ENCODE data around the gene ZNF774.
"Not testable (repeated sequence)": the region's sequence is repeated elsewhere in the genome, so short reads cannot be mapped to it uniquely, and the experiment has no call there.

Gene ZNF774

DNA sequence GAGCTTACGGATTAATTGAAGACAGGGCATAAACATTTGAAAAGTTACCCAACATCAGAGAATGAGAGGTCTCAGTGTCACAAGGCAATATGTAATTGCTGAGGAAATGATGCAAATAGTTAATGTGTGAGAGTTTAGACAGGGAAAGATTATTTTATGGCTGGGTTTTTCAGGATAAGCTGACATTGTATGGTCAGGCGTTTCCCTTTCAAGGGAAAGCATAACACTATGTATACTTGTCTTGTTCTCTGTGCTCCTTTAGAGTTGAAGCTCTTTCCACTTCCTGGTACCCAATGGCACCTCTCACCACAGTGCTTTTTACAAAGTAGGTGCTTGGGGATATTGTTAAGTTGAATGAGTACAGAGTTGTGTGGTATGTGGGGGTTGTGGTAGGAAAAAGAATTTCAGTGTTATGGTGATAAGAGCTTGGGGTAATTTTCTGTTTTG lies 55.8 kb downstream of the ZNF774 start:
- Histone ChIP-seq H4K8ac (ENCODE audit: low read length) (no peak overlapping the region), H3K14ac (ENCODE audit: low read length in 2 of 2) (no peak overlapping the region), H3K9ac (ENCODE audit: low read length) (peak overlapping the region; percentile 55), H3K4ac (ENCODE audit: low read depth in 1 of 2, low read length in 2 of 2) (no peak overlapping the region), H3K4me1 (ENCODE audit: control insufficient read depth, insufficient read depth, low read depth, low read length) (peaks cover 13% of the 10 kb centered on the region), H3K18ac (ENCODE audit: low read depth in 1 of 2, low read length in 2 of 2) (no peak overlapping the region), H2BK120ac (ENCODE audit: low read depth, low read length) (no peak overlapping the region), H2AFZ (ENCODE audit: low read depth, low read length) (no peak overlapping the region), H3K23ac (ENCODE audit: low read length in 2 of 2) (no peak overlapping the region), H2BK15ac (ENCODE audit: low read depth, poor library complexity, severe bottlenecking) (no peak overlapping the region), H2BK12ac (ENCODE audit: low read length in 2 of 2) (no peak overlapping the region), H4K91ac (ENCODE audit: low read length) (no peak overlapping the region), H3K27ac (ENCODE audit: low read length, poor library complexity, severe bottlenecking) (peak overlapping the region; percentile 38), H3K9me3 (ENCODE audit: control insufficient read depth, low read length) (no peaks in the 10 kb centered on the region), H2BK5ac (ENCODE audit: low read depth, low read length, poor library complexity, severe bottlenecking) (no peak overlapping the region), H3K79me1 (replicated peaks; ENCODE audit: low read length, poor library complexity, severe bottlenecking) (no peaks in the 10 kb centered on the region), H3K36me3 (ENCODE audit: control insufficient read depth in 1 of 2, insufficient read depth in 2 of 2, low read depth in 1 of 2, low read length in 2 of 2) (peaks cover 3% of the 10 kb centered on the region in 2 experiments), H3K27me3 (ENCODE audit: control insufficient read depth in 1 of 2, insufficient read depth in 1 of 2, low read length in 2 of 2) (no peaks in the 10 kb centered on the region), H2AK5ac (ENCODE audit: low read length, severe bottlenecking) (no peak overlapping the region), H3K4me2 (ENCODE audit: low read length, poor library complexity, severe bottlenecking) (no peak overlapping the region), H3K4me3 (ENCODE audit: insufficient read depth in 1 of 2, low read depth in 1 of 2, low read length in 2 of 2) (no peak overlapping the region)
- WGBS, result 42% methylated on average over 2 of the region's 2 CpGs
- peak; percentile 83 for DNase-seq

DNA sequence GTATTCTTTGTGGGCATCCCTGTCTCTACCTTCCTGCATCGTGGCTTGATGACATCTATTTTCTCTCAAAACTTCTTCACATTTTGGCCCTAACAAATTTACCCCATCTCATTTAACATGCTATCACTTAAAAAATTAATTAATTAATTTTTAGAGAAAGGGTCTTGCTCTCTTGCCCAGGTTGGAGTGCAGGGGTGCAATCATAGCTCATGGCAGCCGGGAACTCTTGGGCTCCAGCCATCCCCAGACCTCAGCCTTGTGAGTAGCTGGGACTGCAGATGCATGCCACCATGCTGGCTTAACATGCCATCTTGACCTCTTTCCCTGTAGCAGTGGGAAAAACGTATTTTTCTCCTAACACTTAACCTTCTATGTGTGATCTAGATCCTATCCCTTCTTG lies 56.6 kb downstream of the ZNF774 start:
- Histone ChIP-seq H3K4ac (ENCODE audit: low read depth in 1 of 2, low read length in 2 of 2) (no peak overlapping the region), H3K14ac (ENCODE audit: low read length in 2 of 2) (no peak overlapping the region), H3K9me3 (ENCODE audit: control insufficient read depth, low read length) (no peaks in the 10 kb centered on the region), H2AK5ac (ENCODE audit: low read length, severe bottlenecking) (no peak overlapping the region), H2BK12ac (ENCODE audit: low read length in 2 of 2) (no peak overlapping the region), H2AFZ (ENCODE audit: low read depth, low read length) (no peak overlapping the region), H3K4me1 (ENCODE audit: control insufficient read depth, insufficient read depth, low read depth, low read length) (peaks cover 9% of the 10 kb centered on the region), H2BK5ac (ENCODE audit: low read depth, low read length, poor library complexity, severe bottlenecking) (no peak overlapping the region), H3K18ac (ENCODE audit: low read depth in 1 of 2, low read length in 2 of 2) (no peak overlapping the region), H4K91ac (ENCODE audit: low read length) (peak overlapping the region; percentile 52), H3K4me3 (ENCODE audit: insufficient read depth in 1 of 2, low read depth in 1 of 2, low read length in 2 of 2) (no peak overlapping the region), H3K79me1 (replicated peaks; ENCODE audit: low read length, poor library complexity, severe bottlenecking) (no peaks in the 10 kb centered on the region), H3K4me2 (ENCODE audit: low read length, poor library complexity, severe bottlenecking) (no peak overlapping the region), H4K8ac (ENCODE audit: low read length) (no peak overlapping the region), H3K23ac (ENCODE audit: low read length in 2 of 2) (no peak overlapping the region), H3K27ac (ENCODE audit: low read length, poor library complexity, severe bottlenecking) (no peak overlapping the region), H2BK15ac (ENCODE audit: low read depth, poor library complexity, severe bottlenecking) (no peak overlapping the region), H3K9ac (ENCODE audit: low read length) (no peak overlapping the region), H2BK120ac (ENCODE audit: low read depth, low read length) (no peak overlapping the region), H3K36me3 (ENCODE audit: control insufficient read depth in 1 of 2, insufficient read depth in 2 of 2, low read depth in 1 of 2, low read length in 2 of 2) (peaks cover 3% of the 10 kb centered on the region in 2 experiments), H3K27me3 (ENCODE audit: control insufficient read depth in 1 of 2, insufficient read depth in 1 of 2, low read length in 2 of 2) (no peaks in the 10 kb centered on the region)
- WGBS, result 98% methylated on average over 3 of the region's 3 CpGs
- no peak for DNase-seq

- 98% methylated on average over 3 of the region's 3 CpGs for WGBS
- H3K4me1 ChIP-seq (ENCODE audit: control insufficient read depth, insufficient read depth, low read depth, low read length), result peaks cover 10% of the 10 kb centered on the region
- H3K27me3 ChIP-seq (ENCODE audit: control insufficient read depth in 1 of 2, insufficient read depth in 1 of 2, low read length in 2 of 2); H3K79me1 ChIP-seq (replicated peaks; ENCODE audit: low read length, poor library complexity, severe bottlenecking); H2BK120ac ChIP-seq (ENCODE audit: low read depth, low read length); H3K4me2 ChIP-seq (ENCODE audit: low read length, poor library complexity, severe bottlenecking); H3K9ac ChIP-seq (ENCODE audit: low read length); H2BK5ac ChIP-seq (ENCODE audit: low read depth, low read length, poor library complexity, severe bottlenecking); H3K14ac ChIP-seq (ENCODE audit: low read length in 2 of 2); H3K4ac ChIP-seq (ENCODE audit: low read depth in 1 of 2, low read length in 2 of 2); H3K4me3 ChIP-seq (ENCODE audit: insufficient read depth in 1 of 2, low read depth in 1 of 2, low read length in 2 of 2); H2AFZ ChIP-seq (ENCODE audit: low read depth, low read length); H4K8ac ChIP-seq (ENCODE audit: low read length); H2BK12ac ChIP-seq (ENCODE audit: low read length in 2 of 2); H3K9me3 ChIP-seq (ENCODE audit: control insufficient read depth, low read length); H4K91ac ChIP-seq (ENCODE audit: low read length); H3K18ac ChIP-seq (ENCODE audit: low read depth in 1 of 2, low read length in 2 of 2); H2AK5ac ChIP-seq (ENCODE audit: low read length, severe bottlenecking); DNase-seq; H2BK15ac ChIP-seq (ENCODE audit: low read depth, poor library complexity, severe bottlenecking); H3K36me3 ChIP-seq (ENCODE audit: control insufficient read depth in 1 of 2, insufficient read depth in 2 of 2, low read depth in 1 of 2, low read length in 2 of 2); H3K27ac ChIP-seq (ENCODE audit: low read length, poor library complexity, severe bottlenecking); H3K23ac ChIP-seq (ENCODE audit: low read length in 2 of 2): not testable (repeated sequence)
Measured at GRCh38 chr15:90409587-90409986, 57.5 kb downstream of the ZNF774 start.

DNA sequence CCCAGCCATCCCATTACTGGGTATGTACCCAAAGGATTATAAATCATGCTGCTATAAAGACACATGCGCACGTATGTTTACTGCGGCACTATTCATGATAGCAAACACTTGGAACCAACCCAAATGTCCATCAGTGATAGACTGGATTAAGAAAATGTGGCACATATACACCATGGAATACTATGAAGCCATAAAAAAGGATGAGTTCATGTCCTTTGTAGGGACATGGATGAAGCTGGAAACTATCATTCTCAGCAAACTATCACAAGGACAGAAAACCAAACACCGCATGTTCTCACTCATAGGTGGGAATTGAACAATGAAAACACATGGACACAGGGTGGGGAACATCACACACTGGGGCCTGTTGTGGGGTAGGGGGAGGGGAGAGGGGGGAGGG lies 58.2 kb downstream of the ZNF774 start:
- not testable (repeated sequence) for H3K4me1 ChIP-seq (ENCODE audit: control insufficient read depth, insufficient read depth, low read depth, low read length); H3K9me3 ChIP-seq (ENCODE audit: control insufficient read depth, low read length); H2AK5ac ChIP-seq (ENCODE audit: low read length, severe bottlenecking); H3K36me3 ChIP-seq (ENCODE audit: control insufficient read depth in 1 of 2, insufficient read depth in 2 of 2, low read depth in 1 of 2, low read length in 2 of 2); H3K4ac ChIP-seq (ENCODE audit: low read depth in 1 of 2, low read length in 2 of 2); H2AFZ ChIP-seq (ENCODE audit: low read depth, low read length); H3K4me2 ChIP-seq (ENCODE audit: low read length, poor library complexity, severe bottlenecking); H3K27me3 ChIP-seq (ENCODE audit: control insufficient read depth in 1 of 2, insufficient read depth in 1 of 2, low read length in 2 of 2); H3K14ac ChIP-seq (ENCODE audit: low read length in 2 of 2); H2BK12ac ChIP-seq (ENCODE audit: low read length in 2 of 2); H3K18ac ChIP-seq (ENCODE audit: low read depth in 1 of 2, low read length in 2 of 2); H3K27ac ChIP-seq (ENCODE audit: low read length, poor library complexity, severe bottlenecking); H3K79me1 ChIP-seq (replicated peaks; ENCODE audit: low read length, poor library complexity, severe bottlenecking); H4K8ac ChIP-seq (ENCODE audit: low read length); H3K9ac ChIP-seq (ENCODE audit: low read length); H2BK15ac ChIP-seq (ENCODE audit: low read depth, poor library complexity, severe bottlenecking); H4K91ac ChIP-seq (ENCODE audit: low read length); H3K4me3 ChIP-seq (ENCODE audit: insufficient read depth in 1 of 2, low read depth in 1 of 2, low read length in 2 of 2); H3K23ac ChIP-seq (ENCODE audit: low read length in 2 of 2); DNase-seq; H2BK120ac ChIP-seq (ENCODE audit: low read depth, low read length); H2BK5ac ChIP-seq (ENCODE audit: low read depth, low read length, poor library complexity, severe bottlenecking)
- no CpG with 5 or more reads among the region's 4 CpGs for WGBS

Measured in mesenchymal stem cell (in vitro differentiated cells and primary cell).